HepG2 (cell line): Measurements from ENCODE around the gene SKIC2. TPM values are rescaled to one million over a fixed set of nuclear protein-coding genes. Genes with fewer than 3 reads are reported as not detected.

Experiments
- ARNT2 ChIP-seq: sonication (generic); formaldehyde crosslinking; IDR thresholded peaks from 2 replicates; pipeline ENCODE4 v1.8.0; 2022; ENCODE audit warnings: mild to moderate bottlenecking, low read depth, missing genetic modification reagents, moderate library complexity
- FOXC1 ChIP-seq: sonication (generic); formaldehyde crosslinking; IDR thresholded peaks from 2 replicates; pipeline ENCODE4 v1.8.0; 2022; ENCODE audit warnings: mild to moderate bottlenecking, missing genetic modification reagents, borderline replicate concordance
- IRF1 ChIP-seq: sonication (generic); formaldehyde crosslinking; IDR thresholded peaks from 2 replicates; pipeline ENCODE4 v1.4.0; 2020; ENCODE audit warnings: low read depth, mild to moderate bottlenecking, missing genetic modification reagents
- JUND ChIP-seq: sonication (generic); formaldehyde crosslinking; IDR thresholded peaks from 2 replicates; pipeline ENCODE4 v1.8.0; 2022; ENCODE audit warnings: mild to moderate bottlenecking, missing genetic modification reagents
- KAT7 ChIP-seq: IDR thresholded peaks from 2 replicates; pipeline ENCODE4 v1.6.1; 2018; ENCODE audit warnings: borderline replicate concordance, missing compliant biosample characterization
- MYPOP ChIP-seq: sonication (generic); formaldehyde crosslinking; IDR thresholded peaks from 2 replicates; pipeline ENCODE4 v1.8.1; 2023; ENCODE audit warnings: mild to moderate bottlenecking, moderate library complexity, missing genetic modification reagents
- NFIB ChIP-seq: sonication (generic); formaldehyde crosslinking; IDR thresholded peaks from 2 replicates; pipeline ENCODE4 v1.9.0; 2021; ENCODE audit warnings: missing genetic modification reagents, mild to moderate bottlenecking, borderline replicate concordance
- ZFP62 ChIP-seq: sonication (generic); formaldehyde crosslinking; IDR thresholded peaks from 2 replicates; pipeline ENCODE4 v1.4.0; 2020; ENCODE audit warnings: missing genetic modification reagents
- ZFY ChIP-seq: sonication (generic); formaldehyde crosslinking; IDR thresholded peaks from 2 replicates; pipeline ENCODE4 v1.4.0; 2020; ENCODE audit warnings: missing genetic modification reagents
- ZKSCAN1 ChIP-seq: fragments of 150-350 bp; IDR thresholded peaks from 2 replicates; pipeline ENCODE4 v1.6.1; 2014; ENCODE audit warnings: low read length
- ZNF263 ChIP-seq: sonication (generic); formaldehyde crosslinking; IDR thresholded peaks from 2 replicates; pipeline ENCODE4 v1.4.0; 2020; ENCODE audit warnings: missing genetic modification reagents
- ZNF354B ChIP-seq: sonication (generic); formaldehyde crosslinking; IDR thresholded peaks from 2 replicates; pipeline ENCODE4 v1.8.0; 2022; ENCODE audit warnings: mild to moderate bottlenecking, missing genetic modification reagents
- ZNF510 ChIP-seq: sonication (generic); formaldehyde crosslinking; IDR thresholded peaks from 2 replicates; pipeline ENCODE4 v1.4.0; 2020; ENCODE audit warnings: low read depth, mild to moderate bottlenecking, missing genetic modification reagents
- ZNF543 ChIP-seq: sonication (generic); formaldehyde crosslinking; IDR thresholded peaks from 2 replicates; pipeline ENCODE4 v1.4.0; 2020; ENCODE audit warnings: mild to moderate bottlenecking, missing genetic modification reagents
- ZNF780A ChIP-seq: sonication (generic); formaldehyde crosslinking; IDR thresholded peaks from 2 replicates; pipeline ENCODE4 v1.8.0; 2022; ENCODE audit warnings: mild to moderate bottlenecking, missing genetic modification reagents, moderate library complexity
- ZNF879 ChIP-seq: sonication (generic); formaldehyde crosslinking; IDR thresholded peaks from 2 replicates; pipeline ENCODE4 v1.8.1; 2023; ENCODE audit warnings: missing genetic modification reagents
- polyA plus RNA-seq, 8 experiments: library from polyadenylated mRNA; depleted of rRNA in 3 of 8; stranded (reverse) in 7 of 8; unstranded in 1 of 8; fragments of >200 nt; fragmentation: Illumina TruSeq in 4 of 8; extraction: Trizol in 4 of 8; gene quantifications; 2 replicates each; pipeline versions ENCODE4 v1.2.1 to v1.2.3, GENCODE V29; 2011 to 2016; ENCODE audit warnings: low read depth in 4 of 8, missing spikeins in 1 of 8, mixed read lengths in 1 of 8; ENCODE audit not compliant: insufficient read depth in 1 of 8
- total RNA-seq, 5 experiments: library from RNA; depleted of rRNA; stranded (reverse); fragments of >200 nt; fragmentation: Illumina TruSeq; extraction: Trizol; gene quantifications; 2 replicates each; pipeline ENCODE4 v1.2.3, GENCODE V29; 2016; ENCODE audit warnings: low read depth in 1 of 5
- TF ChIP-seq, protein P1 (sequence below): sonication (generic); formaldehyde crosslinking; IDR thresholded peaks from 2 replicates; pipeline ENCODE4 v1.5.1; 2020; ENCODE audit warnings: mild to moderate bottlenecking, missing genetic modification reagents, borderline replicate concordance
- TF ChIP-seq, protein P2 (sequence below): sonication (generic); formaldehyde crosslinking; IDR thresholded peaks from 2 replicates; pipeline ENCODE4 v1.4.0; 2020; ENCODE audit warnings: missing genetic modification reagents

Gene SKIC2
- total and polyA plus RNA-seq, 2 of the 13 experiments (the other 11 are each of a cell fraction or from before 2014, with no cell fraction given) = 67.1 to 68.4 TPM

GRCh38 chr6:31927863-31928671 lies 30.9 kb upstream of the SKIC2 start (continued):
- TF ChIP-seq, protein P1, sequence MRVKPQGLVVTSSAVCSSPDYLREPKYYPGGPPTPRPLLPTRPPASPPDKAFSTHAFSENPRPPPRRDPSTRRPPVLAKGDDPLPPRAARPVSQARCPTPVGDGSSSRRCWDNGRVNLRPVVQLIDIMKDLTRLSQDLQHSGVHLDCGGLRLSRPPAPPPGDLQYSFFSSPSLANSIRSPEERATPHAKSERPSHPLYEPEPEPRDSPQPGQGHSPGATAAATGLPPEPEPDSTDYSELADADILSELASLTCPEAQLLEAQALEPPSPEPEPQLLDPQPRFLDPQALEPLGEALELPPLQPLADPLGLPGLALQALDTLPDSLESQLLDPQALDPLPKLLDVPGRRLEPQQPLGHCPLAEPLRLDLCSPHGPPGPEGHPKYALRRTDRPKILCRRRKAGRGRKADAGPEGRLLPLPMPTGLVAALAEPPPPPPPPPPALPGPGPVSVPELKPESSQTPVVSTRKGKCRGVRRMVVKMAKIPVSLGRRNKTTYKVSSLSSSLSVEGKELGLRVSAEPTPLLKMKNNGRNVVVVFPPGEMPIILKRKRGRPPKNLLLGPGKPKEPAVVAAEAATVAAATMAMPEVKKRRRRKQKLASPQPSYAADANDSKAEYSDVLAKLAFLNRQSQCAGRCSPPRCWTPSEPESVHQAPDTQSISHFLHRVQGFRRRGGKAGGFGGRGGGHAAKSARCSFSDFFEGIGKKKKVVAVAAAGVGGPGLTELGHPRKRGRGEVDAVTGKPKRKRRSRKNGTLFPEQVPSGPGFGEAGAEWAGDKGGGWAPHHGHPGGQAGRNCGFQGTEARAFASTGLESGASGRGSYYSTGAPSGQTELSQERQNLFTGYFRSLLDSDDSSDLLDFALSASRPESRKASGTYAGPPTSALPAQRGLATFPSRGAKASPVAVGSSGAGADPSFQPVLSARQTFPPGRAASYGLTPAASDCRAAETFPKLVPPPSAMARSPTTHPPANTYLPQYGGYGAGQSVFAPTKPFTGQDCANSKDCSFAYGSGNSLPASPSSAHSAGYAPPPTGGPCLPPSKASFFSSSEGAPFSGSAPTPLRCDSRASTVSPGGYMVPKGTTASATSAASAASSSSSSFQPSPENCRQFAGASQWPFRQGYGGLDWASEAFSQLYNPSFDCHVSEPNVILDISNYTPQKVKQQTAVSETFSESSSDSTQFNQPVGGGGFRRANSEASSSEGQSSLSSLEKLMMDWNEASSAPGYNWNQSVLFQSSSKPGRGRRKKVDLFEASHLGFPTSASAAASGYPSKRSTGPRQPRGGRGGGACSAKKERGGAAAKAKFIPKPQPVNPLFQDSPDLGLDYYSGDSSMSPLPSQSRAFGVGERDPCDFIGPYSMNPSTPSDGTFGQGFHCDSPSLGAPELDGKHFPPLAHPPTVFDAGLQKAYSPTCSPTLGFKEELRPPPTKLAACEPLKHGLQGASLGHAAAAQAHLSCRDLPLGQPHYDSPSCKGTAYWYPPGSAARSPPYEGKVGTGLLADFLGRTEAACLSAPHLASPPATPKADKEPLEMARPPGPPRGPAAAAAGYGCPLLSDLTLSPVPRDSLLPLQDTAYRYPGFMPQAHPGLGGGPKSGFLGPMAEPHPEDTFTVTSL (CRISPR knock-in tag) = no peak
- TF ChIP-seq KAT7 (CRISPR knock-in tag) (no peak; the same call in 1 of the 2 replicates), NFIB (CRISPR knock-in tag) (no peak), ZKSCAN1 (no peak), IRF1 (CRISPR knock-in tag) (no peak), ZNF879 (no peak), JUND (no peak), ZNF510 (CRISPR knock-in tag) (0 out of 2 replicates have a peak, but pooled peaks have one; percentile 62), ZFY (CRISPR knock-in tag) (peak; percentile 41; the same call in 1 of the 2 replicates), ARNT2 (CRISPR knock-in tag) (no peak; the same call in 1 of the 2 replicates), ZNF354B (no peak), ZNF543 (CRISPR knock-in tag) (peak; percentile 65; the same call in 1 of the 2 replicates), MYPOP (CRISPR knock-in tag) (0 out of 2 replicates have a peak, but pooled peaks have one; percentile 12), ZFP62 (CRISPR knock-in tag) (no peak), FOXC1 (peak; percentile 13; the same call in 1 of the 2 replicates), ZNF263 (CRISPR knock-in tag) (0 out of 2 replicates have a peak, but pooled peaks have one; percentile 3), ZNF780A (CRISPR knock-in tag) (no peak)
- TF ChIP-seq, protein P2, sequence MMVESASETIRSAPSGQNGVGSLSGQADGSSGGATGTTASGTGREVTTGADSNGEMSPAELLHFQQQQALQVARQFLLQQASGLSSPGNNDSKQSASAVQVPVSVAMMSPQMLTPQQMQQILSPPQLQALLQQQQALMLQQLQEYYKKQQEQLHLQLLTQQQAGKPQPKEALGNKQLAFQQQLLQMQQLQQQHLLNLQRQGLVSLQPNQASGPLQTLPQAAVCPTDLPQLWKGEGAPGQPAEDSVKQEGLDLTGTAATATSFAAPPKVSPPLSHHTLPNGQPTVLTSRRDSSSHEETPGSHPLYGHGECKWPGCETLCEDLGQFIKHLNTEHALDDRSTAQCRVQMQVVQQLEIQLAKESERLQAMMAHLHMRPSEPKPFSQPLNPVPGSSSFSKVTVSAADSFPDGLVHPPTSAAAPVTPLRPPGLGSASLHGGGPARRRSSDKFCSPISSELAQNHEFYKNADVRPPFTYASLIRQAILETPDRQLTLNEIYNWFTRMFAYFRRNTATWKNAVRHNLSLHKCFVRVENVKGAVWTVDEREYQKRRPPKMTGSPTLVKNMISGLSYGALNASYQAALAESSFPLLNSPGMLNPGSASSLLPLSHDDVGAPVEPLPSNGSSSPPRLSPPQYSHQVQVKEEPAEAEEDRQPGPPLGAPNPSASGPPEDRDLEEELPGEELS = 0 out of 2 replicates have a peak, but pooled peaks have one; percentile 16
